Chondrocyte (in vitro differentiated cells): ENCODE measurements around the gene PPP2R5C. TPM values are rescaled to one million over a fixed set of nuclear protein-coding genes. Genes with fewer than 3 reads are reported as not detected.
"Not testable (repeated sequence)": the region's sequence is repeated elsewhere in the genome, so short reads cannot be mapped to it uniquely, and the experiment has no call there.

Experiments used
- DNase-seq: peaks from one replicate; pipeline ENCODE4 v3.0.0; 2021; ENCODE audit warnings: mixed read lengths, low spot score
- H3K27ac Mint-ChIP-seq: one replicate; pipeline ENCODE4 v1.8.0; 2021; ENCODE audit warnings: mild to moderate bottlenecking, moderate library complexity, mixed read lengths; ENCODE audit not compliant: unreplicated experiment
- H3K27me3 Mint-ChIP-seq: 2 replicates; pipeline ENCODE4 v1.8.0; 2021; ENCODE audit warnings: low read depth, mixed read lengths
- H3K36me3 Mint-ChIP-seq: 2 replicates; pipeline ENCODE4 v1.8.0; 2021; ENCODE audit warnings: low read depth, mixed read lengths
- H3K4me1 Mint-ChIP-seq: 2 replicates; pipeline ENCODE4 v1.8.0; 2021; ENCODE audit warnings: low read depth, mild to moderate bottlenecking, mixed read lengths
- H3K4me3 Mint-ChIP-seq: one replicate; pipeline ENCODE4 v1.8.0; 2021; ENCODE audit warnings: mild to moderate bottlenecking, moderate library complexity, mixed read lengths; ENCODE audit not compliant: unreplicated experiment
- H3K9me3 Mint-ChIP-seq: 2 replicates; pipeline ENCODE4 v1.8.0; 2021; ENCODE audit warnings: low read depth, mixed read lengths
- CTCF ChIP-seq: fragments of 200-600 bp; sonication (generic); IDR thresholded peaks from 2 replicates; pipeline ENCODE4 v1.5.0; 2021; ENCODE audit warnings: antibody characterized with exemption, mild to moderate bottlenecking, moderate library complexity
- total RNA-seq: library from RNA; stranded (reverse); gene quantifications from 3 replicates; pipeline ENCODE4 v1.2.1, GENCODE V29; 2021

PPP2R5C gene
- total RNA-seq, 1 donor from 2014 or later: 95.0 TPM

DNA sequence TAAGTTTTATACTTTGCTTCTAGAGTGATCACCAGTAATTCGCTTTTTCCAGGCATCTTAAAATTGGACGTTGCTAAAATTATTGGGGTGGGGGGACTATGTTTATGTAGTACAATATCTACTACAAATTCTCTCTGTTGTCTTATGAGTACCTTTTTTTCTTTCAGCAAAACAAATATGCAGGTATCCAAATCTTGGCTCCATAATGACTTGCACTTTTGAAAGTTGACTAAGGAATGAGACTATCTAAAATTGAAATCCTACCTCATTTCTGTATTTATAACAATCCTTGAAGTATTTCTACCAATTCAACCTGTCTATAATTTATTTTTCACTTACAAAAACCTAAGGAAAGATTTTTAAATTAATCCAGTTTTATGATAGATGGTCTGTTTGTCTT lies 205.2 kb downstream of the PPP2R5C start:
- no peak for TF ChIP-seq CTCF
- peak overlapping the region; percentile 85 for H3K4me3 Mint-ChIP-seq
- no peak for DNase-seq
- peaks cover 9% of the 10 kb centered on the region for H3K36me3 Mint-ChIP-seq
- peak overlapping the region; percentile 96 for H3K27ac Mint-ChIP-seq
- no peaks in the 10 kb centered on the region for H3K27me3 Mint-ChIP-seq
- H3K9me3 Mint-ChIP-seq: no peaks in the 10 kb centered on the region
- peaks cover 74% of the 10 kb centered on the region for H3K4me1 Mint-ChIP-seq

DNA sequence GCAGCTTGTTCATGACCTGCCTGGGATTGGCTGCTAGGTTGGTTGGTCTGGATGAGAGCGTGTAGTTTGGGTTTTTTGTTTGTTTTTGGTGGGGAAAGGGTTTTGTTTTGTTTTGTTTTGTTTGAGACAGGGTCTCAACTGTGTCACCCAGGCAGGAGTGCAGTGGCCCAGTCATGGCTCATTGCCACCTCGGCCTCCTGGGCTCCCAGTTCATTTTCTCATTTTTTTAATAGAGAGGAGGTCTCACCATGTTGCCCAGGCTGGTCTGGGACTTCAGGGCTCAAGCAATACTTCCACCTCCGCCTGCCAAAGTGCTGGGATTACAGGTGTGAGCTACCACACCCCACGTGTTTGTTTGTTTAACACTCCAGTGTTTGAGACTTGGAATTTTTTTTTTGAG lies 206.7 kb downstream of the PPP2R5C start:
- H3K4me1 Mint-ChIP-seq: peaks cover 74% of the 10 kb centered on the region
- no peaks in the 10 kb centered on the region for H3K27me3 Mint-ChIP-seq
- H3K4me3 Mint-ChIP-seq: peak overlapping the region; percentile 29
- DNase-seq: no peak
- no peaks in the 10 kb centered on the region for H3K9me3 Mint-ChIP-seq
- peaks cover 9% of the 10 kb centered on the region for H3K36me3 Mint-ChIP-seq
- H3K27ac Mint-ChIP-seq: peak overlapping the region; percentile 76
- TF ChIP-seq CTCF: no peak

GRCh38 chr14:101969481-101969880 lies 208.0 kb downstream of the PPP2R5C start:
- no peak for TF ChIP-seq CTCF
- Mint-ChIP-seq H3K27me3 (no peaks in the 10 kb centered on the region), H3K9me3 (no peaks in the 10 kb centered on the region), H3K27ac (peak overlapping the region; percentile 66), H3K4me1 (peaks cover 68% of the 10 kb centered on the region), H3K4me3 (no peak overlapping the region), H3K36me3 (peaks cover 9% of the 10 kb centered on the region)
- no peak for DNase-seq

DNA sequence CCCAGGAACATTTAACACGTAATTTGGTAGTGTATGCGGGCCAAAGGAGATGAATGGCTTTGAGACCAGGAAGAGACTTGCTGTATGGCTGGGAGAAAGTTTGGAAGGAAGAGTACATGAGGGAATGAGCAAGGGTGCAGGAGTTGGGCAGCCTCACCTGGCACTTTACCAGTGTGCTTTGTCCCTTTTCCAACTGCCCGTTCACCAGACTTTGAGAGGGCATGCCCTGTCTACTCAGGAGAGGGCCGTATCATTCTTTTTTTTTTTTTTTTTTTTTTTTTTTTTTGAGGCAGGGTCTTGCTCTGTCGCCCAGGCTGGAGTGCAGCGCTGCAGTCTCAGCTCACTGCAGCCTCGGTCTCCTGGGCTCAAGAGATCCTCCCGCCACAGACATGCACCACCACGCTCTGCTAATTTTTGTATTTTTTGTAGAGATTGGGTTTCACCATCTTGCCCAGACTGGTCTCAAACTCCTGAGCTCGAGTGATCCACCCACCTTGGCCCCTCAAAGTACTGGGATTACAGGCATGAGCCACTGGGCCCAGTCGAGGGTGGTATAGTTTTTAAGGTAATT lies 209.4 kb downstream of the PPP2R5C start:
- no peak for TF ChIP-seq CTCF
- Mint-ChIP-seq H3K4me1 (peaks cover 75% of the 10 kb centered on the region), H3K36me3 (peaks cover 11% of the 10 kb centered on the region), H3K27ac (peak overlapping the region; percentile 87), H3K27me3 (no peaks in the 10 kb centered on the region), H3K4me3 (no peak overlapping the region), H3K9me3 (no peaks in the 10 kb centered on the region)
- DNase-seq: no peak

DNA sequence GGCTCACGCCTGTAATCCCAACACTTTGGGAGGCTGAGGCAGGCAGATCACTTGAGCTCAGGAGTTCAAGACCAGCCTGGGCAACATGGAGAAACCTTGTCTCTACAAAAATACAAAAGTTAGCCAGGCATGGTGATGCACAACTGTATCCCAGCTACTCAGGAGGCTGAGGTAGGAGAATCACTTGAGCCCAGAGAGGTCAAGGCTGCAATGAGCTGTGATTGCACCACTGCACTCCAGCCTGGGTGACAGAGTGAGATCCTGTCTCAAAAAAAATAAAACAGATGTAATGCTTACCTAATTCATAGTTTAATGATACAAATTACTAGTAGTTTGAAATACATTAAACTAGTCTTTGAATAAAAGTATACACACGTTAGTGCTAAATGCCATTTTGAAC lies 209.9 kb downstream of the PPP2R5C start:
- Mint-ChIP-seq H3K36me3 (peaks cover 11% of the 10 kb centered on the region), H3K4me1 (peaks cover 73% of the 10 kb centered on the region), H3K27ac (peak overlapping the region; percentile 85), H3K4me3 (peak overlapping the region; percentile 19)
- not testable (repeated sequence) for H3K9me3 Mint-ChIP-seq, H3K27me3 Mint-ChIP-seq, DNase-seq
